LNCaP clone FGC (cell line): Measurements from ENCODE around the gene THOC5.
"Not testable (repeated sequence)": the region's sequence is repeated elsewhere in the genome, so short reads cannot be mapped to it uniquely, and the experiment has no call there.

Experiments
- DNase-seq: peaks from one replicate; pipeline ENCODE4 v3.0.0-alpha.2; 2011; ENCODE audit warnings: low read depth
- H3K4me3 ChIP-seq: 2 replicates; pipeline ENCODE4 v1.5.1; 2011; ENCODE audit warnings: mild to moderate bottlenecking, low read depth, low read length, control low read depth
- CTCF ChIP-seq: IDR thresholded peaks from 2 replicates; pipeline ENCODE4 v1.5.1; 2012; ENCODE audit warnings: mild to moderate bottlenecking; ENCODE audit not compliant: control insufficient read depth, insufficient read depth; ENCODE audit errors: extremely low read depth

The THOC5 gene

GRCh38 chr22:29509815-29510214, 43.7 kb downstream of the THOC5 start:
- no peak for DNase-seq
- TF ChIP-seq CTCF: no peak
- H3K4me3 ChIP-seq: no peak overlapping the region

GRCh38 chr22:29509298-29509697, 44.3 kb downstream of the THOC5 start:
- TF ChIP-seq CTCF: no peak
- H3K4me3 ChIP-seq: no peak overlapping the region
- no peak for DNase-seq

- H3K4me3 ChIP-seq: no peak overlapping the region
- no peak for TF ChIP-seq CTCF
- DNase-seq: no peak
Observed at GRCh38 chr22:29503811-29504372, 49.7 kb downstream of the THOC5 start.

- H3K4me3 ChIP-seq: no peak overlapping the region
- no peak for DNase-seq
- no peak for TF ChIP-seq CTCF
Observed at GRCh38 chr22:29499852-29500251, 53.7 kb downstream of the THOC5 start.

- DNase-seq: no peak
- no peak overlapping the region for H3K4me3 ChIP-seq
- TF ChIP-seq CTCF: no peak
Observed at GRCh38 chr22:29493636-29494035, 59.9 kb downstream of the THOC5 start.

- no peak for TF ChIP-seq CTCF
- no peak for DNase-seq
- no peak overlapping the region for H3K4me3 ChIP-seq
Observed at GRCh38 chr22:29491012-29491411, 62.5 kb downstream of the THOC5 start.

GRCh38 chr22:29489127-29489780, 64.3 kb downstream of the THOC5 start:
- DNase-seq, H3K4me3 ChIP-seq: not testable (repeated sequence)
